HG02852 (cell line): ENCODE results near the gene ZDHHC19.
"Not testable (repeated sequence)": the region's sequence is repeated elsewhere in the genome, so short reads cannot be mapped to it uniquely, and the experiment has no call there.

Experiments used
- ATAC-seq: cut with Tn5 transposase; IDR thresholded peaks from one replicate; pipeline ENCODE4 v1.9.1; 2021; ENCODE audit warnings: mild to moderate bottlenecking, moderate library complexity; ENCODE audit not compliant: unreplicated experiment

The ZDHHC19 gene

DNA sequence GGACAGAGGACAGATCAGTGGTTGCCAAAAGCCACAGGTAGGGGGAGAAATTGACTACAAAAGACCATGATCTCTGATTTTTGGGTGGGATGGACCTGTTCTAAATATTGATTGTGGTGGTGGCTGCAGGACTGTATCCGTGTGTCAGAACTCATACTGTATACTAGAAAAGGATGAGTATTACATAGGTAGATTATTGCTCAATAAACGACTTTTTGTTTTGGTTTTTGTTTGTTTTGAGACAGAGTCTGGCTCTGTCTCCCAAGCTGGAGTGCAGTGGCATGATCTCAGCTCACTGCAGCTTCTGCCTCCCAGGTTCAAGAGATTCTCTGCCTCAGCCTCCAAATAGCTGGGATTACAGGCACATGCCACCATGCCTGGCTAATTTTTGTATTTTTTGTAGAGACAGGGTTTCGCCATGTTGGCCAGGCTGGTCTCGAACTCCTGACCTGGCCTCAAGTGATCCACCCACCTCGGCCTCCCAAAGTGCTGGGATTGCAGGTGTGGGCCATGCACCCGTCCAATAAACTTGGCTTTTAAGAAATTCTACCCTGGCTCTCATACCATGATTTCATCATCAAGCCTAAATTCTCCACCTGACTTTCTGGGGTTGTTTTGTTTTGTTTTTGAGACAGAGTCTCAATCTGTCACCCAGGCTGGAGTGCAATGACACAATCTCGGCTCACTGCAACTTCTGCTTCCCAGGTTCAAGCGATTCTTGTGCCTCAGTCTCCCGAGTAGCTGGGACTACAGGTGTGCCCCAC, 5.6 kb downstream of the ZDHHC19 start:
- not testable (repeated sequence) for ATAC-seq

DNA sequence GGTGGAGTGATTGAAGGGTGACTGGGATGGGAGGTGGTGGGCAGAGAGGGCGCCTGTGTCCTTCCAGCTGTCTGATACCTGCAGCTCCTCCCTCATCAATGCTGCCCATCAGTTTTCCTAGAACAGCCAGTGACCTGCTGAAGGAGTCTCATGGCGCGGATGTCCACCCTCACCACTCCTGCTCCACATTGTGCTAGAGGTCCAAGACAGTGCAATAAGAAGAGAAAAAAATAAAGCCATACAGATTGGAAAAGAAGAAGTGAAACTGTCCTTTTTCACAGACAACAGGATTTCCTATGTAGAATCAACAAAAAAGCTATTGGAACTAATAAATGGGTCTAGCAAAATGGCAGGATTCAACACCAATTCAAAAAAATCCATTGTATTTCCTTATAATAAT, 7.4 kb downstream of the ZDHHC19 start:
- ATAC-seq = no peak

DNA sequence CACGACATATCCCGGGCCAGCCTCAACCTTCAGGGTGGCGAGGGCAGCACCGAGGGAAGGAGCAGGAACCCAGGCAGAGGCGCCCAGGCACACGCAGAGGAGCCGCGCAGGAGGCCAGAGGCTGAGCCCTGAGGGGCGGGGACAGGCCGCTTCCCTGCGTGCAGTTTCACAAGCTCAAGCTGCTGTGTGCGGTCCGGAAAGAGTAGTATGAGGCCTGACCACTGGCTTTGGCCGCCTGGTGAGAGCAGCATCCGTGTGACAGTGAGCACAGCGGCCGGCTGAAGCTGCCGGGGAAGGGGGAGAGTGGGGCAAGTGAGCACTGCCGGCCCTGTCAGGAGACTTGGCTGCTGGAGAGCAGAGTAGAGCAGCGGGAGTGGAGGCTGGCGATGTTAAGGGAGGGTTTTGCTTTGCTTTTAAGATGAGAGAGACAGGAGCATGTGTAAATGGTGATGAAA, 8.7 kb downstream of the ZDHHC19 start:
- peak; percentile 62 for ATAC-seq

DNA sequence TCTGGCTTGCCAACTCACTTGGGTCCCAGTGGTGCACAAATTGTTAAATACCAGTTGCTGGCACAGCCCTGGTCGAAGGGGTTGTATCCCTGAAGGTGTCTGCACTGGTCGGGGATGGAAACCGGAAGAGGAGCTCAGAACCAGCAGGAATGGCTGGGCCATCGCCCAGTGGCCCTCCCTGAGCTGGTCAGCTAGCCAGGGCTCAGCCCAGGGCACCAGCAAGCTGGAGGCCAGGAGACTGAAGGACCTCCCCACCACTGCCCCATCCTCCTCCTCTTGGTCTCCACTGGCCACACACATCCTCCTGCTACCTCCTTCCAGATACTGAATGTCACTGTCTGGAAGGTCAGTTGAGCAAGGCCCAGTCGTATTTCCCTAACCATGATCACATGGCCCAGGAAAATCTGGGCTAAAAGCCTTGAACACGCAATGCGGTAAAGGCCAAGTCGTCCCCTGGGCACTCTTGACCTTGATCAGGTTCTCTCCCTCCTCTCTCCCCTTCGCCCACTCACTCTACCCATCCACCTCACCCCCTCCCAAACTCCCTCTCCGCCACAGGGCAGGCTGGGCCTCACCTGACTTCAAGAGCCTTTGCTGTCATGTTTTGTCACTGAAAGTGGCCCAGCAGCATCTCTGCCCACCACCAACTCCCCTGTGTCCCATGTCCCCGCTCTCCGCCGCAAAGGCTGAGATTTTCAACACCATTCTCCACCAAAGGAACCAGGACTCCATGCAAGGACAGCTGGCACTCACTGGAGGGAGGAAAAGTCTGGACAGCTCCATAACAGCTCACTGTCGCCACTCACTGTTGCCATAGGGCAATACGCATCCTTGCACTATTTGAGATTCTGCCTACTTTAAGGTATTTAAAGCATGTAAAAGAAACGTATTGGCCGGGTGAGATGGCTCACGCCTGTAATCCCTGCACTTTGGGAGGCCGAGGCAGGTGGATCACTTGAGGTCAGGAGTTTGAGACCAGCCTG, 12.1 kb downstream of the ZDHHC19 start:
- ATAC-seq = no peak

DNA sequence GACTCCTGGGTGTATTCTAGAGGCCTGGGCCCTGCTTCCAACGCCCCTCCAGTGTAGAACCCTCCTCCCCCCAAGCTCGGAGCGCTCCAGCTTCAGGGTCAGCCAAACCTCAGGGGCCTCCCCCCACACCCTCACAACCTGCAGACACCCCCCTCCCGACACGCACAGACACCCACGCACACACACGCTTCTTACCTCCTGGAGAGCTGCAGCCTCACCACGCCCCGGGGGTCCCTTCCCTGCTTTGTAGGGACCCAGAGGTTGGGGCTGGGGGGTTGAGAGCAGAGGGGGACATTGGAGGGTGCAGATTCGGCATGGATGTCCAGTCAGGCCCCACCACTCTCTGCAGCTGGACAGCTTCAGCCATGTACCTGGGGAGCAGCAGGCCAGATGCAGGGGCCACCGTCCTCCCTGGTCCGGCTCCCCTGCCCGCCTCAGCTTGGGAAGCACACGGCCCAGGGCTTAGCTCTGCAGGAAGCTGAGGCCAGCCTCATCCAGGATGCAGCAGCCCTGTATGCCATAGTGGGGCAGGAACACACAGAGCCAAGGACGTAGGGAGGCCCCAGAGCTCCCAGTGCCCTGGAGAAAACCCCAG, 13.0 kb downstream of the ZDHHC19 start:
- no peak for ATAC-seq

DNA sequence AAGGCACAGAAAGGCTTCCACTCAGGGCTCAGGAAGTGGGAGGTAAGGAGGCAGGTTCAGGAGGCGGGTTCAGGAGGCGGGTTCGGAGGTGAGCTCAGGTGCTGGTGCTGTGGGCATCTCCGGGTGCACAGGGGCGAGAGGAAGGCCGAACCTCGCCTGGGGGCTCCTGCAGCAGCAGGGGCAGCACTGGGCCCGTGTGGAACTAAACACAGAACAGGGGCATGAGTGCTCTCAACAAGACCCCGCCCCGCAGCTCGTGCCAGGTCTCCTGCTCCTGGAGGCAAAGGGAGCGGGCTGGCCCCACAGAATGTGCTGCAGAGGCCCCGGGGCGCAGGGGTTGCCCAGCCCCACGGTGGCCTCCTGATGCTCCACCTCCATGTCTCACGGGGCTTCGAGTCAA, 13.7 kb downstream of the ZDHHC19 start:
- ATAC-seq = no peak

DNA sequence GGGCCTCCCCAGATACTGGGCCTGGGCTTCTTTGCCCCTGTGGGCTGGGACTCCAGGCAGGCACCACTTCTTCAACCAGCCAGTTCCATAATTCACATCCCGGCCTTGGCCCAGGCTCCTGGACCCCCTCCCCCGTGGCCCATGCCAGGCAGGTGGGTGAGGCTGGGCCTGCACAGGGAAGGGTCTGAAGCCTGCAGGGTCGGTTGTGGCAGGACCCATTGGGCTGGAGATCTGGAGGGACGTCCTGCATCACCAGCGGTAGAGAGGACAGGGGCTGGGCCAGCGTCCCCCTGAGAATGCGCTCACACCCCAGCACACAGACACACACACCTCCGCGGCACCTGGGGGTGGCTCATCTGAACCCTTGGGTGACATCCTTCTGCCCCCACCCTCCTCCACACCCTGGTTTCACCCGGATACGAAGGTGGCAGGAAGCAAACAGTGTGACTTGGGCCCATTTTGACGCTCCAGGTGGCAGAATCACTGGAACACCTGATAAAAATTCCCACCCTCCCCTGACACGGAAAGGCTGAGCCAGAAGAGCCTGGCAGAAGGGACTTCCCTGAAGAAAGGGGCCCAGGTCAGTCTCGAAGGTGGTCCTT, 15.4 kb downstream of the ZDHHC19 start:
- ATAC-seq = no peak

DNA sequence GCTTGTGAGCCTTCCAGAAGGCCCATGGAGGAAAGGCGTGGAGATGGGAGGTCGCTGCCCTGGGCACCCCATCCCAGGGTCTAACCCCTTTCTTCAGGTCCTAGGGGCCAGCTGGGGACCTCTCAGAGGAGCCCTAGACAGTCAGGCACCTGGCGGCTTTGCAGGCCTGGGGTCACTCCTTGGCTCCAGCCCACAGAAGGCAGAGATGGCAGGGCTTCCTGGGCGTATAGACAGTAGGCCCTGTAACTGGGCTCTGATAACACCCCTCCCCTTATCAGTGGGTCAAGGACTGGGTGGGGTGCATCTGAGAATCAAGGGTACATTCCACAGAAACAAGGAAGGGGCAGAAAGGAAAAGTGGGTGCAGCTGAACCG, 16.7 kb downstream of the ZDHHC19 start:
- ATAC-seq = no peak

DNA sequence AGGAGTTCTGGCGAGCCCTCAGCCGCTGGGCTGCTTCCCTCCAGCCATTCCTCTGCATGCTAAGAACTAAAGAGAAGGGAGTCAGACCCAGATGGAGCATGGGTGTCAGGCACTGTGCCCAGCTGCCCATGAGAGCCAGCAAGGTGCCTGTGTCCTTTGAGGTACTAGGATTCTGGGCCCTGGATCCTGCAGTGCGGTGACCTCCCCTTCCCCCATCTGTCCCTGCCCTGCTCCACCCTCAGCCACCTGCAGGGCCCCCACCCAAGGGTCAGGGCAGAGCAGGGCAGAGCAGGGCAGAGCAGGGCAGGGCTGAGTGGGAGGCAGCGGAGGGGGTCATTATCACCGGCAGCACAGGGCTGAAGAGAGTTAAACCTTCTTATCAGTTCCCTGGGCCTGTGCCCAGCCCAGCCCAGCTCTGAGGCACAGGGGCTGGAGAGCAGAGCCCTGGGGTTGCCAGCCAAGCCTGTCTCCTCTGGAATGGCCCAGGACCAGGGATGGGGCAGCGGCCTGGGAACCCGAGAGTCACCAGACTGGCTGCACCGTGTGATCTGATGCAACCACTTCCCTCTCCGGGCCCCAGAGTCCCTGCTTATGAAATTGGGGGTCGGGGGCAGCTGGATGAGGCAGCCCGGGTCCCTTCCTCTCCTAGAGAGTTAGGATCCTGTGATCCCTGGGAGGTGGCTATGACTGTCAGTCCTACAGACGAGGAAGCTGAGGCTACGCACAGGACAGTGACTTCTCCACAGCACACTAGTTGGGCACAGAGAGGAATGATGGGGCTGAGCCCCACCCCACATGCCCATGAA, 17.3 kb downstream of the ZDHHC19 start:
- no peak for ATAC-seq

DNA sequence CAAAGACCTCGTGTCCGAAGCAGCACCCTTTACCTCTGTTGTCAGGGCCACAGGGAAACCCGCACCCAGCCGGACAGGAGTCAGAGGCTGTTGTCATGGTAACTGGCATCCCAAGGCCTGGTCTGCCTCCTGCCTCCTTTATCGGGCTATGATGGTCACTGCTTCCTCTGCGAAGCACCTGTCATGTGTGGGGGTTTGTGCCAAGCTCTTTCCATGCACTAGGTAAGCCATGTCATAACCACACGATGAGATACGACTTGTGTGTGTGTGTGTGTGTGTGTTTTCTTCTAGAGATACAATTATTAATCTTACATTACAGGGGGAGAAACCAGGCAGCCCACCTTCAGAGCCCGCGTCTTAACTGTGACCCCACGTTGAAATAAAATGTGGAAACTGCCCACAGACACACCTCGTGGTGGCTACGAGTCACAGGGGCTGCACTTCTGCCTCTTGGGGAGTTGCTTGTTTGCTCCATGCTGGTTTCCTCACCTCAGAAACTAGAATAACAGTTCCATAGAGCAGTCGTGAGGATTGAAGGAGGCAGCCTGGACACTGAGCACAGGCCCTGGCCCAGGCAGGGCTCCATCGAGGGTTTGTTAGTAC, 18.0 kb downstream of the ZDHHC19 start:
- no peak for ATAC-seq

DNA sequence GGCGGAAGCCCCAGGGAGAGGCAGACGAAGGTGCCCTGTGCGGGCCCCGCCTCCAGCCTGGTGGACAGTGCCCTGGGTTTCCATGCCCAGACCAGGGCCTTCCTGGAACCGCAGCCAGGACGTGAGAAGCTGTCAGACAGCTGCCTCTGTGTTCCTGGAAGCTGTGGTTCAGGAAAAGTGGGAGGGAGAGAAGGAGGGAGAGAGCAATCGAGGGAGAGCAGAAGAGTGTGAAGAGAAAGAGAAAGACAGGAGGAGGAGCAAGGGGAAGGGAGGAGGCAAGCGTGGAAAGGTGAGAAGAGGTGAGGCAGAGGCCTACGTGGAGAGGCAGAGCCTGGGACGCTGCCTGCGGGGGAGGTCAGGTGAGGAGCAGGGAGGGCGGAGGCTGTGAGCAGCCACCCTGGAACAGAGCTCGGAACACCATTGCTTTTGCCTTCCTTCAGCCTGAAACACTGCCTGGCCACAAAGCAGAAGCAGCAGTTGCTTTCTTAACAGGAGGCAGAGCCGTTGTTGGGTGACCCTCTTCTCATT, 18.6 kb downstream of the ZDHHC19 start:
- peak; percentile 11 for ATAC-seq

DNA sequence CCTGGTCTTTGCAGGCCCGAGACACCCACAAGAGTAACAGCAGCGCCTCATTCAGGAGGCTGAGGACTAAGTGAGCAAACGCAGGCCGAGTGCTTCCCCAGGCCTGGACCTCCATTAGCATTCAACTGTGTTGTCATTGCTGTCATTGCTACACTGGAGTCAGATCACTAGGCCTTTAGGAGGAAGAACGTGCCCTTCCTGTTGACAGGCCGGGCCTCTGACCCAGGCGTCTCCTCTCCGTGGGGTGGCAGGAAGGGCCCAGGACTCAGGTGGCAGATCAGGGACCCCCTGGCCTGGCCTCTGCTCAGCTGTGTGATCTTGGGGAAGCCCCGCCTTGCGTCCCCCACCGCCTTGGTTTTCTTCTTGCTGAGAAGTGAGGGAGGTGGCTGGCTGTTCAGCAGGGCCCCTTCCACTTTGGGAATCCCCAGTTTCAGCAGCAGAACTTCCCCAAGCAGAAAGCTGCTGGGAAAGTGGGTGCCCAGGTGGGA, 19.1 kb downstream of the ZDHHC19 start:
- ATAC-seq = peak; percentile 58

DNA sequence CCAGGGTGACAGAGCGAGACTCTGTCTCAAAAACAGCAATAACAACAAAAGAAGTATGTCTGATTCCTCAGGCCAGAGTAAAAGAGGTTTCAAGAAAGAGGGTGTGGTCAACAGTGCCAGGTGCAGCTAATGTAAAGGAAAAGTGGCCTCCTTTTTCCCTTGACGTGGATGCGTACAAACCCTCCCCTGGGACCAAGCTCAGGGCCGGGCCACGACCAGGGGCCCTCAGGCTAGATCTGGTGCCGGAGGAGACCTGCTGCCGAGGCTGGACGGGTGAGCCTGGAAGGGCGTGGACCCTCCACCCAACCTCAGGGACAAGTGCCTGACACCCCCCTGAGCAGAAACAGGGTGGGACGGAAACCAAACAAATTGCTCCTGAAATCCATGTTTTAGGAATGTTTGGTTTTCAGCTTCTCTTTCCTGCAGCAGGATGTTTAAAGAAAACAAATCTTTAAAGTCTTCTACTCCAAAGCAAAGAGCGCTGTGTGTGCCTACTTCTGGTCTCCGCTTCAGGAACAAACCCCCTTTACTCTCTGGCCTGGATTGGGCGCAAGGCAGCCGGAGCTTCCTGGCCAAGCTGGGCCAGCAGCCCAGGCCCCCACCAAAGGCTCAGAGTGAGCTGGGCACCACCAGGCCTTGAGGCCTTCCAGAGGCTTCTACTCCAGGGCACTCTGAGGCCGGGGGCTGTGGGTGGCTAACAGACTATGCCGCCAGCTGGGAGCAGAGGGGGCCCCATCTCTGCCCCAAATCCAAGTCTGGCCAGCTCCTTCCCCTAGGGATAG, 21.4 kb downstream of the ZDHHC19 start:
- no peak for ATAC-seq

DNA sequence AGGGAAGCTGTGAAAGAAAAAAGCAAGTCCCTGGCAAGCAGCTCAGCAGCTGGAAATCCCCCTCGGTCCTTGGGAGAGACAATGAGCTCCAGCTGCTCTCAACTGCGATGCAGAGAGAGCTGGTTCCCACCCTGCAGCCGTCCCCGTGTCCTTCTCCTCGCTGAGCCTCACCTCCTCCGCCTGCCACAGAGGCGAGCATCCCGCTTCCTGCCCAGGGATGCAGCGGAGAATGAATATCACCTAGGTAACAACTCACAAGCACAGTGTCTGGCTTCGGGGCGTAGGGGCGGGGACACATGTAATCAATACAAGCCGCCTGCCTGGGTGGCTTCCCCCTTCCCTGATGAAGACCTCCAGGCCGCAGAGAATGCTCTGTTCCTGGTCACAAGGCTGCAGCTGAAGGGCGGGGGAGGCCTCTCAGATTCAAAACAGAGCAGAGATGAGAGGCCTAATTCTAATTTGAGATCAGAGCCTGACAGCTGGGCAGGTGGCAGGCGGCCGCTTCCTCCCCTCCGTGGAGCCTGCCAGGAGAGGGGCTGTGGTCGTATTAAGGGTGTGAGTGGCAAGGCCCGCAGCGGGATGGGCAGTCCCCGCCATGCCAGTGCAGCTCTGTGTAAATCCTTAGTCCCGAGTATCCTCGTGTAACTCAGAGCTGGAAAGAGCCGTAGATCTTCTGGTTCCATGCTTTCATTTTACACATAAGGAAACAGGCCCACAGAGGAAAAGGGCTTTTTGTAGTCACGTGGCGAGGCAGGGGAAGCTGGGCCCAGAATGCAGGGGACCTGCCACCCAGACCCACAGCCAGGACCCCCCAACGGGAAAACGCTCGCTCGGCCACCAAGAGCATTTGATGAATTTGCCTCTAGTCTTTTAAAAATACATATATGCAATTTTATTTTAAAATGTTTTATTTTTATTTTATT, 24.3 kb downstream of the ZDHHC19 start:
- ATAC-seq = peak; percentile 52

DNA sequence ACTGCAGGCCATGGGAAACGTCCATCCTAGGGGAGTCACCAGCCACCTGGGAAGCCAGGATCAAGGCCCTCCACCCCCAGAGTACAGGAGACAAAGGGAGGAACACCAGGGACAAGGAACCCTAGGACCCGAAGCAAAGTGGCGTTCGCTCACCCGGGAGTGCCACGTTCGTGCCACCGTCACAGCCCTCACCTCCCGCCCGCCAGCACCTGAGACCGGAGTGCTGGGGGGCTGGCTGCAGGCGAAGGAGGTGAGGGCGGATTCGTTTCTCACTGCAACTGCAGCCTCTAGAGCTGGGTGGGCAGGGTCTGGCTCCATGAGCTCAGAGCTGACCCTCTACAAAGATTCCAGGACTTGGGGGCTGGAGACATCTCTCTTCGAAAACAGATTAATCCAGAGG, 26.3 kb downstream of the ZDHHC19 start:
- no peak for ATAC-seq

DNA sequence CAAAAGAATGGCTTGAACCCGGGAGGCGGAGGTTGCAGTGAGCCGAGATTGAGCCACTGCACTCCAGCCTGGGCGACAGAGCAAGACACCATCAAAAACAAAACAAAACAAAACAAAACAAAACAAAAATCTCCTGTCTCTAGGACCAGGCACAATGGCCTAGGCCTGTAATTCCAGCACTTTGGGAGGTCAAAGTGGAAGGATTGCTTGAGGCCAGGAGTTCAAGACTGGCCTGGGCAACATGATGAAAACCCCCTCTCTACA, 27.1 kb downstream of the ZDHHC19 start:
- not testable (repeated sequence) for ATAC-seq

DNA sequence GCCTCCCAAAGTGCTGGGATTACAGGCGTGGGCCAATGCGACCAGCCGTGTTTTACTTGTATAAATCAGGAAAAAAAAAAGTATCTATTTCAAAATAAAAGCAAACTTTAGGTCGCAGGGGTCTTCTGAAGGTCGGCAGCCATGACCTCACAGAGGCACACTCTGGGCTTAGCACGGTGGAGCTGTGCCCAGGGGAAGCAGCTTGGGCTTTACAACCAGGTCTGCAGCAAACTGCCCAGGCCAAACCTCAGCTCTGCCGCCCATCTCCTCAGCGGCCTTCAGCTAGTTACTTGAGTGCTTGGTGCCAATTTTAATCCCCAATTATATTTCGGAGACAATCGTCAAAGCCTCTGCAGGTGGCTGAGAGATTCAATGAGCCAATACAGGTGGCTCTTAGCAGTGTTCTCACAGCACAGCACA, 30.1 kb downstream of the ZDHHC19 start:
- ATAC-seq = no peak

DNA sequence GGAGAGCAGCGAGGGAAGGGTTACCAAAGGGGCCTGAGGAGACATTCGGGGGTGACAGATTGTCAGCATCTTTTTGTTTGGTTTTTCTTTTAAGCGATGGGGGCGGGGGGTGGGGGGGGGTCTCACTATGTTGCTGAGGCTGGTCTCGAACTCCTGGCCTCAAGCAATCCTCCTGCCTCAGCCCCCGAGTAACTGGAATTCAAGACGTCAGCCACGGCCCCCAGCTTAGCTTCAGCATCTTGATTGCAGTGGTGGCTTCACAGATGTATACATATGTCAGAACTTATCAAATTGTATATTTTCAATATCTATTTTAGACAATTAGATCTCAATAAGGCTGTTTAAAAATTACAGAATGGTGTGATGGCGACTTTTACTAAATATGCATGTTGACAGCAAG, 30.9 kb downstream of the ZDHHC19 start:
- no peak for ATAC-seq
